Measurements from ENCODE around the gene HENMT1. TPM values are rescaled to one million over a fixed set of nuclear protein-coding genes. Genes with fewer than 3 reads are reported as not detected.
"Not testable (repeated sequence)": the region's sequence is repeated elsewhere in the genome, so short reads cannot be mapped to it uniquely, and the experiment has no call there.

Gene HENMT1
- total RNA-seq, 1 donor from 2014 or later, result 17.9 TPM

GRCh38 chr1:108691942-108692723 is 31.2 kb upstream of the HENMT1 start, which contains the start of gene PRPF38B:
TSS of gene PRPF38B (plus strand) at chr1:108692310. CDS start at chr1:108692592, 282 bp downstream.
- Mint-ChIP-seq H3K4me1 (ENCODE audit: low read depth) (peaks cover 44% of the 10 kb centered on the region), H3K27me3 (ENCODE audit: insufficient read depth) (peaks cover 9% of the 10 kb centered on the region), H3K9me3 (no peaks in the 10 kb centered on the region), H3K4me3 (peak within 1 kb of the TSS; percentile 100), H3K36me3 (ENCODE audit: low read depth) (peaks cover 26% of the 10 kb centered on the region), H3K27ac (peak within 1 kb of the TSS; percentile 100)
- DNase-seq (ENCODE audit: low spot score), result peak; percentile 92
- intact Hi-C loops (cut with micrococcal nuclease), result loop anchor here (1.0 to 5.0 kb wide), 12 partner anchors 31 to 1647 kb away; partner anchors contain the start of genes CLCC1, GPSM2, HENMT1 and RBM15

GRCh38 chr1:108691128-108691941 is 30.4 kb upstream of the HENMT1 start:
- peaks cover 36% of the 10 kb centered on the region for H3K4me1 Mint-ChIP-seq (ENCODE audit: low read depth)
- no peaks in the 10 kb centered on the region for H3K9me3 Mint-ChIP-seq
- no peak for DNase-seq (ENCODE audit: low spot score)
- peak overlapping the region; percentile 100 for H3K27ac Mint-ChIP-seq
- intact Hi-C loops (cut with micrococcal nuclease), result loop anchor here (5.0 kb wide), 2 partner anchors 186 to 206 kb away; partner anchors contain the start of gene GPSM2
- H3K4me3 Mint-ChIP-seq, result peak overlapping the region; percentile 100
- peaks cover 9% of the 10 kb centered on the region for H3K27me3 Mint-ChIP-seq (ENCODE audit: insufficient read depth)
- peaks cover 24% of the 10 kb centered on the region for H3K36me3 Mint-ChIP-seq (ENCODE audit: low read depth)

GRCh38 chr1:108686614-108687313 is 25.9 kb upstream of the HENMT1 start:
- DNase-seq (ENCODE audit: low spot score), result no peak
- no peaks in the 10 kb centered on the region for H3K9me3 Mint-ChIP-seq
- no peak overlapping the region for H3K27ac Mint-ChIP-seq
- peaks cover 12% of the 10 kb centered on the region for H3K27me3 Mint-ChIP-seq (ENCODE audit: insufficient read depth)
- peaks cover 3% of the 10 kb centered on the region for H3K36me3 Mint-ChIP-seq (ENCODE audit: low read depth)
- H3K4me1 Mint-ChIP-seq (ENCODE audit: low read depth), result peaks cover 16% of the 10 kb centered on the region
- intact Hi-C loops (cut with micrococcal nuclease), result no loop called here
- H3K4me3 Mint-ChIP-seq, result no peak overlapping the region

GRCh38 chr1:108685529-108685928 is 24.6 kb upstream of the HENMT1 start:
- no peak overlapping the region for H3K27ac Mint-ChIP-seq
- H3K27me3 Mint-ChIP-seq (ENCODE audit: insufficient read depth), result peaks cover 12% of the 10 kb centered on the region
- no peak for DNase-seq (ENCODE audit: low spot score)
- H3K36me3 Mint-ChIP-seq (ENCODE audit: low read depth), result no peaks in the 10 kb centered on the region
- H3K4me3 Mint-ChIP-seq, result no peak overlapping the region
- intact Hi-C loops (cut with micrococcal nuclease), result no loop called here
- no peaks in the 10 kb centered on the region for H3K9me3 Mint-ChIP-seq
- H3K4me1 Mint-ChIP-seq (ENCODE audit: low read depth), result peaks cover 4% of the 10 kb centered on the region

- H3K9me3 Mint-ChIP-seq; H3K27ac Mint-ChIP-seq; H3K4me3 Mint-ChIP-seq; intact Hi-C loops (cut with micrococcal nuclease); DNase-seq (ENCODE audit: low spot score); H3K36me3 Mint-ChIP-seq (ENCODE audit: low read depth); H3K27me3 Mint-ChIP-seq (ENCODE audit: insufficient read depth): not testable (repeated sequence)
- H3K4me1 Mint-ChIP-seq (ENCODE audit: low read depth), result peaks cover 13% of the 10 kb centered on the region
Observed at GRCh38 chr1:108681701-108682100, 20.8 kb upstream of the HENMT1 start.

- peaks cover 13% of the 10 kb centered on the region for H3K4me1 Mint-ChIP-seq (ENCODE audit: low read depth)
- H3K36me3 Mint-ChIP-seq (ENCODE audit: low read depth), result no peaks in the 10 kb centered on the region
- no peak for DNase-seq (ENCODE audit: low spot score)
- H3K4me3 Mint-ChIP-seq, result no peak overlapping the region
- no peak overlapping the region for H3K27ac Mint-ChIP-seq
- intact Hi-C loops (cut with micrococcal nuclease), result no loop called here
- no peaks in the 10 kb centered on the region for H3K9me3 Mint-ChIP-seq
- peaks cover 3% of the 10 kb centered on the region for H3K27me3 Mint-ChIP-seq (ENCODE audit: insufficient read depth)
Observed at GRCh38 chr1:108679586-108680213, 18.8 kb upstream of the HENMT1 start.

- Mint-ChIP-seq H3K9me3 (no peaks in the 10 kb centered on the region), H3K27ac (no peak overlapping the region), H3K36me3 (ENCODE audit: low read depth) (no peaks in the 10 kb centered on the region), H3K4me1 (ENCODE audit: low read depth) (peaks cover 13% of the 10 kb centered on the region), H3K27me3 (ENCODE audit: insufficient read depth) (peaks cover 3% of the 10 kb centered on the region), H3K4me3 (no peak overlapping the region)
- intact Hi-C loops (cut with micrococcal nuclease), result no loop called here
- no peak for DNase-seq (ENCODE audit: low spot score)
Observed at GRCh38 chr1:108678706-108679105, 17.8 kb upstream of the HENMT1 start.

GRCh38 chr1:108671143-108671542 is 10.2 kb upstream of the HENMT1 start:
- Mint-ChIP-seq H3K27ac (no peak overlapping the region), H3K27me3 (ENCODE audit: insufficient read depth) (peaks cover 5% of the 10 kb centered on the region), H3K4me3 (no peak overlapping the region), H3K36me3 (ENCODE audit: low read depth) (no peaks in the 10 kb centered on the region), H3K4me1 (ENCODE audit: low read depth) (peaks cover 11% of the 10 kb centered on the region), H3K9me3 (no peaks in the 10 kb centered on the region)
- intact Hi-C loops (cut with micrococcal nuclease), result no loop called here
- DNase-seq (ENCODE audit: low spot score), result no peak

GRCh38 chr1:108670131-108670773 is 9.4 kb upstream of the HENMT1 start:
- intact Hi-C loops (cut with micrococcal nuclease), result no loop called here
- H3K4me1 Mint-ChIP-seq (ENCODE audit: low read depth), result peaks cover 11% of the 10 kb centered on the region
- no peak overlapping the region for H3K4me3 Mint-ChIP-seq
- no peaks in the 10 kb centered on the region for H3K36me3 Mint-ChIP-seq (ENCODE audit: low read depth)
- peak overlapping the region; percentile 32 for H3K27ac Mint-ChIP-seq
- H3K27me3 Mint-ChIP-seq (ENCODE audit: insufficient read depth), result peaks cover 5% of the 10 kb centered on the region
- no peak for DNase-seq (ENCODE audit: low spot score)
- H3K9me3 Mint-ChIP-seq, result no peaks in the 10 kb centered on the region

- Mint-ChIP-seq H3K27ac (peak overlapping the region; percentile 32), H3K4me1 (ENCODE audit: low read depth) (peaks cover 11% of the 10 kb centered on the region), H3K27me3 (ENCODE audit: insufficient read depth) (peaks cover 5% of the 10 kb centered on the region), H3K4me3 (no peak overlapping the region), H3K9me3 (no peaks in the 10 kb centered on the region), H3K36me3 (ENCODE audit: low read depth) (no peaks in the 10 kb centered on the region)
- DNase-seq (ENCODE audit: low spot score), result no peak
- intact Hi-C loops (cut with micrococcal nuclease), result no loop called here
Observed at GRCh38 chr1:108669679-108670078, 8.8 kb upstream of the HENMT1 start.

- peaks cover 5% of the 10 kb centered on the region for H3K27me3 Mint-ChIP-seq (ENCODE audit: insufficient read depth)
- H3K27ac Mint-ChIP-seq, result peak overlapping the region; percentile 31
- DNase-seq (ENCODE audit: low spot score), result no peak
- no peak overlapping the region for H3K4me3 Mint-ChIP-seq
- no peaks in the 10 kb centered on the region for H3K36me3 Mint-ChIP-seq (ENCODE audit: low read depth)
- peaks cover 11% of the 10 kb centered on the region for H3K4me1 Mint-ChIP-seq (ENCODE audit: low read depth)
- H3K9me3 Mint-ChIP-seq, result no peaks in the 10 kb centered on the region
- intact Hi-C loops (cut with micrococcal nuclease), result no loop called here
Observed at GRCh38 chr1:108668777-108669176, 7.9 kb upstream of the HENMT1 start.

GRCh38 chr1:108667422-108667821 is 6.5 kb upstream of the HENMT1 start:
- intact Hi-C loops (cut with micrococcal nuclease); H3K4me3 Mint-ChIP-seq; H3K27me3 Mint-ChIP-seq (ENCODE audit: insufficient read depth): not testable (repeated sequence)

More at GRCh38 chr1:108667422-108667821, 6.5 kb upstream of the HENMT1 start:
- not testable (repeated sequence) for H3K27ac Mint-ChIP-seq; H3K36me3 Mint-ChIP-seq (ENCODE audit: low read depth); H3K9me3 Mint-ChIP-seq; DNase-seq (ENCODE audit: low spot score)
- H3K4me1 Mint-ChIP-seq (ENCODE audit: low read depth), result peaks cover 21% of the 10 kb centered on the region

Data from activated T-helper 1 cell treated with anti-CD3 and anti-CD28 coated beads, Interleukin-12 subunit alpha, Interleukin-12 subunit beta, Interleukin-2, Interleukin-4 antibody, amounts not matched to agents 30 ng/mL and 10 ng/mL and 1 ng/mL, durations not matched to agents 14 hours and 24 hours and 36 hours (primary cell).